ENCODE results near the gene MAP7D3.

The MAP7D3 gene

DNA sequence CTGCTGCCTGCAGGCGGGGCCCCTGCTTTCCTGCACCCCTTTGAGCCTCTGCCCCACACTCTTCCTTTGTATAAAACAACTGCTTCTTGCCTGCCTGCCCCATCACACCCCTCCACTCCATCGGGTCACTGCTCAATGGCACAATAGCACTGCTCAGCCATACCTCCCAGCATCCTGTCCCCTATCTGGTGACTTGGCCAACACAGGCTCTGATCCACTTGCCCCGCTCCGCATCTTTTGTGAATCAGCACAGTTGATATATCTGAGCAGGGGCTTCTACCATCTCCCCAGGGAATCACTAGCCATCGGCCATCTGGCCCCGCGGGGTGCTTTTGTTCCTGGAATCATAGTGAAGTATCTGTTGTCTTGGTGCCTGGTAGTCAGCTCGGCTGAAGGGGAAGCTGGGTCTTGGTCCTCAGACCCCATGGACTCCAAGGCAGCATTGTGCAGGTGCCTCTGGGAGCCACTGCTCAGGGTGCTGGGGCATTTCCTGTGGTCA is 45.3 kb downstream of the MAP7D3 start:
- DNase-seq (ENCODE audit: low read depth): no peak

DNA sequence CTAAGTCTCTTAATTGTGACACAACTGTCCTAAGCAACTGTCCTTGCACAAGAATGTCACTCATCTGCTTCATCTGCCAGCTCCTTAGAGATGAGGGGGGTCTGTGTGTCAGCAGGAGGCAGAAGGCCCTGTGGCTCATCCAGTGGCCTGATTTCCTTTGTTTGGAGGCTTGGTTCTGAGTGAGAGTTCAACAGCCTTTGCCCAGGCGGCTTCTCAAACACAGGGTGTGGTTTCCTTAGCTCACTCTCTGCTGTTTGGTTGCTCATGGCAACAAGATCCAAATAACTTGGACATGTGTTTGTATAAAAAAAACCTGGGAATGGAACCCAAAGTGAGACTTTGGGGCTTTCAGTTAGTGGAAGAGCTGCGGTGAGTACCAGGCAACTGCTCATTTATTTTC is 46.6 kb downstream of the MAP7D3 start:
- DNase-seq (ENCODE audit: low read depth): no peak

DNA sequence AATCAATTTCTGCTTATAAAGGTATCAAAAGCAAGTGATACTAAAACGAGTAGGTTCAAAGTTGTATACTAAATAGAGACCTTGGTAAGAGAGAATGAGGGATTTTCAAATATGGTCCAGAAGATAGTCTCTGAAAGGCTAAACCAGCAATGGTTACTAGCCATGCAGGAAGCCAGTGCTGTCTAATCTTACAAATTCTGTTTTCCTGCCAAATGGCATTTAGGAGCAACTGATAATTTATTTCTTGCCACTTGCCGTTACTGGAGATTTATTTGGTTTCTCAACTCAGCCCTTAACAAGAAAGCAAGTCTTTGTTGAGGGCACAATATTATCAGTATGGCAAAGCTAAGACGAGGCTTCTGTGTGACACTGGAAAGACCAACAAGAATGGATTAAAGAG is 47.2 kb downstream of the MAP7D3 start:
- DNase-seq (ENCODE audit: low read depth): no peak

DNA sequence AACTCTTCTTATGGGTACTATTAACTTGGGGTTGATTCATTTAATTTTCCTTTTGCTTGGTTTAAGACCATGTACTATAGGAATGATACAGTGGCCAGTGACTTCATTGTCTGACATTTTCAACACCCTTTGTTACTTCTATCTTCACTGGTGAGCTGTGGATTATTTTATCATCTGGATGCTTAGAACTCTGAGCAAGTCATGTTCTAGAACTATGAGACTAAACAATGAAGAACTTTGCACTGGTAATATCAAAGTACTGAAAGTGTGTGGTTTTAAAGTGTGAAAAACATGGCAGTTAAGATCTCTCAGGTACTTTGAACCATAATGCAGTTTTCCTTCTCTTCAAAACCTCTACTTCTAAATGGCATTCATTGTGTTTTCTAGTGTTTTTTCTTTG is 47.8 kb downstream of the MAP7D3 start:
- no peak for DNase-seq (ENCODE audit: low read depth)

DNA sequence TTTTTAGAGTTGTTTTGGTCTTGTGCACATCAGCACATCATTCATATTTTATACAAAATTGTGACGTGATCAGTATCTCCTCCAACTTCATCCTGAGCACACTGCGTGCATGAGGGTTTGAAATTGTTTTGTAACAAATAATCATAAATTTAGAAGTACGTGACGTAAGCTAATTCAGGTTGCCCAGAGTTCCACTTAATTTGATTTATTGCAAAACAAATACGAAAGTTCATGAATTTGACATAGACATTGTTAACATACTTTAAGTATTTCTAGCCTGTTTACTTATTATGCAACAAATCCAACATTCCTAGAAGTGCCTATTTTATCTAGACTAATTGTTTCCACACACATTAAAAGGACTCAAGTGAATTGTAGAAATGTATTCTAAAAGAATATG is 48.3 kb downstream of the MAP7D3 start:
- DNase-seq (ENCODE audit: low read depth): no peak

DNA sequence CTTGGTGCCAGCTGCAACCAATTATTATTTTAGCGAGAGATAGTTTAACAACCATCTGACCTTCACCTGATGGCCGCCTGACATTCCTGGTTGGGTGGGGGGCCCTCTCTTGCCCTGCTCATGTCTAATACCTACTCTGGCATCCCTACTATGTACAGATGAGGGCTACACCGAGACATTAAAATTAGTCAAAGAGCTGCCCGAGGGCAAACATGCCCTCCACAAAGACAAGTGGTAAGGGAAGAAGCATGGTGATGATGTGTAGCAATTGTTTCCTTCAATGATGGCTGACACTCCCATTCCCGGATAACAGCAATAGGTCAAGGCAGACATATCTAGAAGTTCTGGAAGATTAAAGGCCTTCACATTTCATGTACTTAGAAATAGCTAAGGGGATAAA is 49.6 kb downstream of the MAP7D3 start:
- DNase-seq (ENCODE audit: low read depth): no peak

DNA sequence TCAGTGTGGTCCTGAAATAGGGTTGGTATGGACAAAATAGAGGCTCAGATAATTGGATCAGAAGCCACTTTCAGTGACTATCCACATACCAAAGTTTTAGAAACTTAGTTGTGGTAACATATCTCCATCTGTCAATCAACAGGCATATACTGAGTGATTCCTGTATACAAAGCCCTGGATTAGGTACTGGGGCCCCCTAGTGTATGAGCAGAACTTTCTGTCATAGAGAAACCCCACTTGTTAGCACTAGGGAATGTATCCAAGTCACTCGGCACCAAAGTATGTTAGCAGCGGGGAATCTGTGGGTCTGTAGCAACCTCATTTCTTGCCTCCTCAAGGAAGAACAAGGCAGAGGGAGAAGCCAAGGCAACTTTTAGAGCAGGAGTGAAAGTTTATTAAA is 50.7 kb downstream of the MAP7D3 start:
- no peak for DNase-seq (ENCODE audit: low read depth)

DNA sequence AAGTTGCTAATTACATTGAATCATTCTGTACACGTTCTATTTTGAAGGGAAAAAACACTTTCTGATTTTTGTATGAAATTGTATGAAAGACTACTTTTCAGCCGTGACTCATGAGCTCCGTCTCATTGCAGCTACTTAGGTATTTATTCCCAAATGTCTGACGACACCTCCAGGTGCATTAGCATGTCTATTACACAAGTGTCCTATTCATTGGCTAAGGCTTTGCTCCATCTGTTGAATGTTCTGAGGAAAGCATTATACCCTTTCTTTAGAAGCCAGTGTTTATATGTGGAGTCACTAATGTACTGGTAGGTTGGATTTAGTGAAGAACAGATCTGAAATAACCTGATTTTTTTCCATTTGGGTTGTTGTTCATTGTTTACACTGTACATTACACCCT is 51.8 kb downstream of the MAP7D3 start:
- no peak for DNase-seq (ENCODE audit: low read depth)

DNA sequence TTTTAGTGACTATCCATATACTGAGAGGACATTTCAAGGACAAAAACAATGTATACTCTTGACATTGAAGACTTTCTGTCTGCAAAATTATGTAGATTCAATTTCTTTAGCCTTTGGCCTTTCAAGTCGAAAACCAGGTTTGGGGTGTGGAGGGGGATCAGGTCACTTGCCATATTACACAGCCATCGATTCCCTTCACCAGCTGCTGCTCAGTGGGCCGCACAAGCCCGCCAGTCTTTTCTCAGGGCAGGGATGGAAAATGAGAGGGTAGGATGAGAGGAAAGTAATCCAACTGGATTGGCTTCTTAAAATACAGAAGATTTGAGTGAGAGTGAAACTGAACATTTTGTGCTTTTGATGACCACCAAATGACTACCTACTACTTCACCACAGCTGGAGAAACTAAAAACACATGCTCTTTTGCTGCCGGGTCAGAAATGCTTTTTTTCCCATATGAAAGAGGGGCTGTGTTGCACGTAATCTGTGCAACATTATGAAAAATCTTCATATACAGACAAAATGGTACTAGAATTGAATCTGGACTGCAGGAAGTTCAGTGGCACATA is 52.4 kb downstream of the MAP7D3 start:
- DNase-seq (ENCODE audit: low read depth): no peak

DNA sequence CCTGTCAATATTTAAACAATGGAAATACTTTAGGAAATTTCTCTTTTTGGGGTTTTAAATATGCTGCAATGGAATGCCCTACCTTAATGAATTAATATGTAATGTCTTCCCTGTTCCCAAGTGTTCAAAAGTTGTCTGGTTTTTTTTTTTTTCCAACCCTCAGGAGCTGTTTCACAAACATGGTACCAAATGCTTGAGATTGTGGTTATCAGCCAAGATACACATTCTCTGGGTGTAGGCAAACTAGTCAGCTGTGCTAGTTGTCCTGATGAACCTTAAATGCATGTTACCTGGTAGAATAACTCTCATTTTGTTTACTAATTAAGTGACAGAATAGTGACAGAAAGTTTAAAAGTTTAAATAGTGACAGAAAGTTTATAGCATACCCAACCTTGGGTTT is 53.2 kb downstream of the MAP7D3 start:
- no peak for DNase-seq (ENCODE audit: low read depth)

DNA sequence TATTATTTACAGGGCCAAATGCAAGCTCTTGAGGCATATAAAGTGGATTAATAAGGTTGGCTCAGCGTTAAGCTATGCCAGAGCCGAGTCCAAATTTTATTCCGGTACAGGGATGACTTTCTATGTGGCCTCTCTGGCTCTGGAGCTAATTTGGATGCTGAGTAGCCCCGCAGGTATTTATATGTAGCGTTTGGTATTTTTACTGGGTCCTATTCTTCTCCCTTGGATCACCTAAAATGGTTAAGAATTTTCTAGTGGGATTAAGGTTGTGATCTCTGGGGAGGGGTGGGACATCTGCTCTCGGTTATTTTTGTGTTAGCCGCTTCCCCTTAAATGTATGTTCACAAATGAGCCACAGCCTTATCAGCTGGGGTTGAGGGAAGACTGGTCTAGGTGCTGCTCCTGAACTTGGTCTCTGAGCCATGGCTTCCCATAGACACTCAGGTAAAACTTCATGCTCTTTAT is 54.5 kb downstream of the MAP7D3 start:
- no peak for DNase-seq (ENCODE audit: low read depth)

DNA sequence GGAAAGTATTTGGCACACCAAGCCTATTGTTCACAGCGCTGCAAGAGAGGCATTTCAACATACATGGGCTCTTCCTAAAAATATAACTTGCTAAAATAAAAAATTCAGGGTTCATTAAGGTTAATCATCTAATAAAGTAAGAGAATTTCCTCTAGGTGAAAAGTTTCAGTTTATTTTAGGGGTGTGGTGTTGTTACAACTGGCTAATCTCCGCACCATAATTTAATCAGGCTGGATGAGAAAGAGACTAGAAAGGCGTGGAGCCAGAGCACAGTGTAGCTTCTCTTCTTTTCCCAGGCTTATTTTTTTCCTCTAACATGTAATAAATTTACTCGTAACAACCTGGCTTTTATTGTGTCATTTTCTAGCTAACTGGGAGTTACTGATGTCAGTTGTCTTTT is 56.0 kb downstream of the MAP7D3 start:
- DNase-seq (ENCODE audit: low read depth): no peak

DNA sequence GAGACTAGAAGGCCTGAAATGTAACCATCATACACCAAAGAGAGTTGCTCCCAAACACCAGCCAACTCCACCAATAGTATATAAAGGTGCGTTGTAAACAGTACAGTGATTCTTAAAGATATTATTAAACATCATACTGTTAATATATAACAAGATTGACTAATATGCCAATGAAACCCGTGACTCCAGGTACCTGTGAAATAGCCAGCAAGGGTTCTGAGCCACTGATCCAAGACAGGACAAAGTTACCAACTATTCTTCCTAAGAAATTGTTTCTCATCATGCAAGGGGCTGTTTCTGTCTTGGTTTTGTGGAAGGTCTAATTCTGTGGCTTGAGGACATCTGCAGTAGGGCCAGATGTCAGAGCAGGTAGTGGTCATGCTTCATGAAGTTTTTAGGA is 56.7 kb downstream of the MAP7D3 start:
- no peak for DNase-seq (ENCODE audit: low read depth)

DNA sequence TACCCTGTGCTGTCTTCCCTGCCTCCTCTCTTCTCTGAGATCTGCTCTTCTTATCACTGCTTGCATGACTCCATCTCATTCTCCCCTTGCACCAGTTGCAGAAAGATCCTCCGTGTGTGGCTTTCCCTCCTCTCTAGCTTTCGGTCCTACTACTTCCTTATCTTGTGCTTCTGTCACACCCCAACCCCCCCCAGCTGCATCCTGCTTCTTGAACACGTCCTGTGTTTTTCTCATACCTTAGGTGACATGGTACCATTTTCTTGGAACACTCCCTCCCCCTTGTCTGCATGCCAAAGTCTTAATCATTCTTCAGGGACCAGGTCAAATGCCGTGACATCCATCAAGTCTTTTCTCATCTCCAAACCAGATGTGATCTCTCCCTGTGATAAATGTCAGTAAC is 57.4 kb downstream of the MAP7D3 start:
- DNase-seq (ENCODE audit: low read depth): no peak

DNA sequence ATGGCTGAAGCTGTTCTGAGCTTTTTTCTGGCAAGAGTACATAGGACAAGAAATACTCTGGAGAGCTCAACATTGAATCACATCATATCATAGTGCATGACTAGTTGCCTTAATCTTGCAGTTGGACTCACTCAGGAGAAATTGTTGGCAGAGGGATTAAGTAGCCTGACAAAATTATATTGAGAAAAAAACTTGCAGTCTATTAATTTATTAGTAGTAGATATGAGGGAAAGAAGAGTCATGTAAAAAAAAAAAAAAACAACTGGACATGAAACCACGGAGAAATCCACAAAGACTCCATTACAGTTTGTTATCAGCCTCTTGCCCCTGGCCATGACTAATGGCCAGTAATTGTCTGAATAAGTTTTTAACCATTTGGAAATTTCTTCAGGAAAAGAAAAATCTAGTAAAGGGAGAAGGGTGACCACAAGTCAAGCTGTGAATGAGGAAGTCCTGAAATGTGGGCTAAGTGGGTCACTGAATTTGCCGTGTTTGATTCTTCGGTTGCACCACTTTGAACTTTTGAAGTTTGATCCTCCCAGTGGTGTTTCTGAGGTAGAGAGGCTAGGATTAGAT is 58.3 kb downstream of the MAP7D3 start:
- DNase-seq (ENCODE audit: low read depth): no peak

DNA sequence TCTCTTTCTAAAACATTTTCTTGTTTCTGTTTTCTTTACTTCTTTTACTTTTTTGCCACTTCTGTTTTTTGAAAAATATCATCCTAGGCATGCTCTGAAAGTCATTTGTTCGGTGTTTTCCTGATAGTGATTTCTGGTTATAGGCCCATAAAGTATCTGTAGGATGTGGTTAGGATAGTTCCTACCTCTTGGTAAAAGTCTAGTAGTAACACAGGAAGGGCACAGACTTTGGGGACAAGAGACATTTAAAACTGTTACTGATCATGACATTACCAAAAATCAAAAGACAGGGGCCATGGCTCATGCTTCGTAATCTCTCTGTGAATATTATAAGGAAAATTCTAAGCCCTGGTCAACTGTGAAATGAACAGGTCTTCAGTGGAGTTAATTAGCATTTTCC is 59.1 kb downstream of the MAP7D3 start:
- DNase-seq (ENCODE audit: low read depth): no peak

DNA sequence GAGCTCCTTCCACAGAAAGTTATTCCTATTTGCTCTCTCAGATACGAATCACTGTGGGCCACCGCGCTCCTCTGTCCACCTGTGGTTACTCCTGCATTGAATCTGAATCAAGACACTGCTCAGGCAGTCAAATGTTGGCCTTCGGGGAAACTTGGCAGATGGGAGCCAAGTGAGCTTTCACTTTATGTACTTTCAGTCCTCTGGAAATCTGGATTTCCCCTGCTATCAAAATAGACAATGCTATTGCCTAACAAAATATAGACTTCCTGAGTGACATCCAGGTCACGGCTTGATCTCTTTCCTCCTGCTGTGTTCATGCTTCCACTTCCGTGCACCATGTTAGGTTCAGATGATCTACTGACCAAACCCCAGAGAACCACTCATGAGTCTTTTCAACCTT is 60.0 kb downstream of the MAP7D3 start:
- DNase-seq (ENCODE audit: low read depth): no peak

DNA sequence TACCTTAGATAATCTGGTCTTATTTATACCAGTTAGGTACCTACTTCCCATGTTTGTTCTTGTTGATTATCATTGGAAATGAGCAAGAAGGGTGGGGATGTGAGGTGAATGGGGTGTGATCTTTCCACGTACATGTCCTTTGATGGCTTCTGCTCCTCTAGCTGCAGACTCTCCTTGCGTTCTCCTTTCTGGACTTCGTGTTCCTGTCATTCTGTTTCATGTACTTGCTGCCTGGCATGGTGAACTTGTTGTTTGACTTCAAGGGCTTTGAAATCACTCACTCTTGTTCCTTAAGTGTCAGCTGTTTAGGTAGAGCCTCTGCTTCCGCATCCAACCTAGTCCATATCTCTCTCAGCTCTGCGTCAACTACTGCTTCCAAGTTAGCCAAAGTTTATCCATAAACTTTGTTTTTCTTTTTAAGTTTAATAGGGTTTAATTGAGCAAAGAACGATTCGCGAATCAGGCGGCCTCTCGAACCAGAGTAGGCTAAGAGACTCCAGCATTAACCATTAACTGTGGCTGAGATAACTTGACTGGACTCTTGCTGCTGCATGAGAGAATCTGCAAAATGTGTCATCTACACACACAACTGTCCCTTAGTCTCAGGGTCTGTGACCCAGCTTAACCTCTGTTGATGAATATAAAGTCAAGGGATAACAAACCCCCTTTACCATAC is 61.0 kb downstream of the MAP7D3 start:
- no peak for DNase-seq (ENCODE audit: low read depth)

DNA sequence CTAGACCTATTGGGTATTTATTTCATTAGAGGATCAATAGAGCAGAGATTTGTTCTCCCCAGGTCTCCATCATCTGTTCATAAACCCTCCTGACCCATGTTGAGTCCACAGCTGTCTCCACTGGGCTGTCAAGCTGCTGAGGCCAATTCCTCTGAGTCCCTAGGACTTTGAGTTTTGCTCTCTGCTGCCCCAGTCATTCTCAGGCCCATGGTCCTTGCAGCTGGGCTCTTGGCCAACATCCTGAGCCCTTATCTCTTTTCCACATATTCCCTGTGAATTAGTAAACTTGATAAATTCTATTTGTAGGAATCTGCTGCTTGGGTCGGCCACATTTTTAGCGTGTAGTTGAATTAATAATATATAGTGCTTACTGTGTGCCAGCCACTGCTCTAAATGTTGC is 62.0 kb downstream of the MAP7D3 start:
- no peak for DNase-seq (ENCODE audit: low read depth)

DNA sequence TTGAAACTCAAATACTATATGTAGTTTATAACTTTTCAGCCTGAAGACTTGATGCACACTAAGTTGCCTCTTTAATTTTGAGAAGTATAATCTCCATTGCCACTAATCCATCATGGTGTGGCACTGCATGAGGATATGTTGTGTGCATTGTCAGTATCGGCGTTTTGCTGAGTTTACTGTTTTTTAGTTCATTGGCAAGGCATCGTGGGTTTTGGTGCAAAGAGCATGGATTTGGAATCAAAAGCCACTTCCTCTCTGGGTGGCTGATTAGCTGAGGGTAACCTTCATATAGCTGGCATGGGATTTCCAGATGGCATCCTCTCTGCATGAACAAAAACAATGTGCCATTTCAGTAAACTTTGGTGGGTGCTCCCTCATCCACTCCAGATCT is 65.2 kb downstream of the MAP7D3 start:
- DNase-seq (ENCODE audit: low read depth): no peak

DNA sequence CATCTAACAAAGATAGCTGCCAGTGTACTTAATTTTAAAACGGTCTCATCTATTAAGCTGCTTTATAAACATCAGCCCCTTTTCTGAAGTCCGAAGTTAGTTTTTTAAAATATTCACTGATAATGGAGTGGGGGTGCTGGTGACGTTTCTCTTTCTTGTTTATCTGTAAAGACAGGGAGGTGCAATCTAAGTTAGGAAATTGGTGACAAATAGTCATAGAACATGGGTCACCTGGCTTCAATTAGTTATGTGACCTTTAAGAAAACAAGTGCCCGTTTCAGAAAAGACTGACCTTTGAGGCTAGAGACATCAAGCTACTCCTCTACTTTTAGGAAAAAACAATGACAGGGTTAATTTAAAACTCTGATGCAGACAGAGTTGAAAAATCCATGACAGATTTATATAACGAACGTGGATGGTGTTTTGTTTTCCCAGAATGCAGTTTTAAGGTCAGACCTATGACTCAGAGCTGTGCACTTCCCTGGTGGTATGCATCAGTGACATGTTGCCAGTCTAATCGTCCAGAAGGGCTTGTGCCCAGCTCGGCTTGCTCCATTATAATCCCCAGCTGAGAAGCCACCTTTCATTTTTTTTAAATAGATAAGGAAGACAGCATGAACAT is 65.7 kb downstream of the MAP7D3 start:
- DNase-seq (ENCODE audit: low read depth): no peak

DNA sequence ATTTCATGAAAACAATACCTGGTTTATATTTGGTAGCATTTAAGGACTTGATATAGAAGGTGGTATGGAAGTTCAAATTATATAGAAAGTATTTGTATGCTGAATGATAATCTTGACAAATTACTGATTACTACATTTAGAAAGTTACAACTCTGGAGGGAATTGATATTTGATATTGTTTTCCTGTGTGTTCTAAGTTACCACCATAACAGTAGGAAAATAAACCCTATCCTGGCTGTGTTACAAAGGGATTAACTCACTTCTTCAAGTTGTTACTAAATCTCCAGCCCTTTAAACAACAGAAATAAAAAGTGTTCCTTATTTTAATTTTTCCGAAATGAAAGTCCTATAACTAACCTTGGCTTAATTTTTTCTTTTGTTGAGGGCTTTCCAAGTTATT is 67.3 kb downstream of the MAP7D3 start:
- DNase-seq (ENCODE audit: low read depth): no peak

DNA sequence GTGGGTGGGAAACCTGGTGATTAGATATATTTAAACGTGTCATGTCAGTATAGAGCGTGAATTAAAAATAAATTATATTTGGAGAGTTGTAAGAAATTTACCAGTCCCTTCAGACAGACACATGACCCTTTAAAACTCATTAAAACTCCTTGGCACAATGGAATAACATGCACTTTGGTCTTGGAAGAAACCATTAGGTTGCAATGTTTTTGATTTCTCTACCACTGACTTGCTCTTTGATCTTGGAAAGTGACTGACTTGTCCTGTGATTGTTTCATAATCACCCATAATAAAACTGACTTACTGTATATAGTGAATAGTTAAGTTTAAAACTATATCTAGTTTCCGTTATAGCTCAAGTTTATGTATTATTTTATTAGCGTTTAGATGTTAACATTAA is 68.0 kb downstream of the MAP7D3 start:
- no peak for DNase-seq (ENCODE audit: low read depth)
